ENCODE results near the gene TMEM11. TPM values are rescaled to one million over a fixed set of nuclear protein-coding genes. Genes with fewer than 3 reads are reported as not detected.

The TMEM11 gene
- total and polyA plus RNA-seq, 2 of the 8 experiments (the other 6 are each of a cell fraction or from before 2014, with no cell fraction given), result 33.3 to 90.4 TPM

DNA sequence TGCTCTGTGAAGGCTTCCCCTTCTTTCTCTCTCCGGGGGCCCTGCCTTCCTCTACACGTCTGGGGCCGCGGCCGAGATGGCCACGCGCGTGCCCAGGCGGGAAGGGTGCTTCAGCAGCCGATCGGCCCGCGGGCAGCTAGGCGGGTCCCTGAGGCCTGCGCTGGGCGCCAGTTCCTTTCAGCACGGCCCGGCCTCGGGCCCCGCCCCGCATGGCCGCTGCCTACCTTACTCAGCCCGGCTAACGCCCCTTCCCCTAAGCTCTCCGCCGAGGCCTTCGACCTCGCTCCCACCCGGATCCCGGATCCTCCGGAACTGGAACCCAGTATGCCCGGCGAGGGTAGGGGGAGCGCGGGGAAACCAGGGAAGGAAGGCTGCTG is 335 bp downstream of the TMEM11 start:
- Histone ChIP-seq H2BK5ac (ENCODE audit: low read depth, low read length) (peak overlapping the region; percentile 93), H4K20me1 (replicated peaks in 1 of 2; ENCODE audit: control insufficient read depth in 1 of 2, insufficient read depth in 2 of 2, low read length in 2 of 2) (peaks cover 26 to 28% of the 10 kb centered on the region in 2 experiments), H3K9ac (replicated peaks in 1 of 4; ENCODE audit: extremely low read depth in 1 of 4, low read depth in 3 of 4, low read length in 3 of 4) (peak overlapping the region; percentile 91 to 96 (median 94)), H4K8ac (ENCODE audit: extremely low read depth, insufficient read depth, low read length) (peak overlapping the region; percentile 98), H3K23ac (ENCODE audit: insufficient read length) (no peak overlapping the region), H2BK120ac (replicated peaks; ENCODE audit: low read depth, low read length) (no peak overlapping the region), H4K91ac (replicated peaks; ENCODE audit: insufficient read length, low read length) (peak overlapping the region; percentile 41), H2AFZ (ENCODE audit: low read length) (no peak overlapping the region), H3K4me1 (replicated peaks in 1 of 4; ENCODE audit: control insufficient read depth in 3 of 4, insufficient read depth in 4 of 4, low read length in 3 of 4) (peaks cover 0 to 14% (median 5%) of the 10 kb centered on the region in 4 experiments; a peak in 4 of 7 replicates), H3K4me3 (ENCODE audit: extremely low read depth in 1 of 4, insufficient read depth in 2 of 4, low read depth in 3 of 4, low read length in 4 of 4) (peak overlapping the region; percentile 85 to 97 (median 92)), H3K23me2 (ENCODE audit: low read depth, low read length) (peaks cover 8% of the 10 kb centered on the region), H2BK20ac (ENCODE audit: low read length) (no peak overlapping the region), H2BK15ac (ENCODE audit: low read length) (0 out of 2 replicates have a peak overlapping the region, but pooled peaks have one; percentile 47), H3K18ac (ENCODE audit: extremely low read depth, low read length) (peak overlapping the region; percentile 89; the same call in 1 of the 2 replicates), H3K4ac (replicated peaks; ENCODE audit: insufficient read length, low read depth, low read length) (peak overlapping the region; percentile 75), H3K4me2 (ENCODE audit: insufficient read depth in 1 of 2, low read depth in 2 of 2, low read length in 2 of 2) (peak overlapping the region; percentile 87 to 89), H3K36me3 (ENCODE audit: control insufficient read depth in 2 of 4, insufficient read depth in 4 of 4, low read length in 3 of 4) (peaks cover 0 to 14% (median 2%) of the 10 kb centered on the region in 4 experiments; a peak in 4 of 8 replicates), H3K9me3 (ENCODE audit: insufficient read depth in 2 of 2, low read depth in 1 of 2, low read length in 1 of 2) (no peaks in the 10 kb centered on the region), H3K79me2 (ENCODE audit: control insufficient read depth in 1 of 2, insufficient read depth in 2 of 2, low read length in 2 of 2) (peaks cover 45 to 53% of the 10 kb centered on the region in 2 experiments), H3K14ac (ENCODE audit: insufficient read length) (no peak overlapping the region), H3K56ac (replicated peaks; ENCODE audit: insufficient read length, low read depth, low read length) (peak overlapping the region; percentile 71), H3K27me3 (replicated peaks in 1 of 4; ENCODE audit: control insufficient read depth in 3 of 4, extremely low read depth in 1 of 4, insufficient read depth in 3 of 4, low read length in 3 of 4) (no peaks in the 10 kb centered on the region), H3K79me1 (ENCODE audit: low read depth, low read length) (peaks cover 18% of the 10 kb centered on the region), H4K5ac (ENCODE audit: insufficient read length, low read depth, low read length) (peak overlapping the region; percentile 85), H2BK12ac (ENCODE audit: low read depth, low read length) (no peak overlapping the region), H3K27ac (ENCODE audit: low read depth, low read length) (peak overlapping the region; percentile 97), H2AK5ac (ENCODE audit: low read depth, low read length) (no peak overlapping the region)
- FAIRE-seq, result no peak
- no peak for DNase-seq (ENCODE audit: low read depth in 1 of 2, low spot score in 2 of 2)
- ChIA-PET POLR2A (ENCODE audit: partially characterized antibody) (interaction anchor here (0.8 to 4.9 kb wide), 21 partner anchors 8 to 262 kb away, joined by 3 to 42 read pairs (median 4); partner anchors contain the start of gene USP22), CTCF (ENCODE audit: partially characterized antibody) (interaction anchor here (0.9 to 3.6 kb wide), 4 partner anchors 9 to 85 kb away, joined by 3 to 28 read pairs (median 4); no protein-coding TSS in a partner anchor)
- TF ChIP-seq ASH2L (IDR thresholded peaks at IDR 0.05; ENCODE audit: low read length) (peak; percentile 79), CREB1 (IDR thresholded peaks at IDR 0.05) (no peak), CHD1 (IDR thresholded peaks at IDR 0.05; ENCODE audit: low read depth, low read length) (peak; percentile 39; the same call in 1 of the 2 replicates), SIN3A (conservative IDR thresholded peaks at IDR 0.05 in 1 of 2, IDR thresholded peaks at IDR 0.05 in 1 of 2; ENCODE audit: low read depth in 1 of 2, low read length in 2 of 2) (peak in 1 of 2 experiments; percentile 51; a peak in 1 of 4 replicates)
- WGBS, 2 experiments (ENCODE audit: extremely low coverage in 1 of 2, insufficient coverage in 1 of 2, insufficient read length in 1 of 2, insufficient replicate concordance in 2 of 2, low coverage in 1 of 2, low lambda C conversion rate in 2 of 2, missing lambda C conversion rate in 1 of 2), result 2% methylated on average over 23 of the region's 35 CpGs; no CpG with 5 or more reads in 1 of the 2 experiments

Measured in H1 (cell line).